Measurements from ENCODE around the gene KRT38. TPM values are rescaled to one million over a fixed set of nuclear protein-coding genes. Genes with fewer than 3 reads are reported as not detected.

The KRT38 gene
- total RNA-seq, 1 experiment from 2014 or later, result not detected

- no peak overlapping the region for H4K91ac ChIP-seq (ENCODE audit: insufficient read length, low read depth, low read length)
- H3K9ac ChIP-seq (ENCODE audit: extremely low read depth, insufficient read length, low read length), result no peak overlapping the region
- H2AK5ac ChIP-seq (ENCODE audit: insufficient read length, low read length), result no peak overlapping the region
- no peaks in the 10 kb centered on the region for H3K79me2 ChIP-seq (ENCODE audit: insufficient read depth, low read length)
- H3K23ac ChIP-seq (ENCODE audit: insufficient read length, low read depth, low read length), result no peak overlapping the region
- no peak overlapping the region for H2AFZ ChIP-seq (ENCODE audit: low read length)
- Mint-ChIP-seq H3K4me1 (peaks cover 0 to under 1% of the 10 kb centered on the region in 2 experiments; a peak in 1 of 4 replicates), H3K9me3 (no peaks in the 10 kb centered on the region), H3K36me3 (ENCODE audit: insufficient read depth in 1 of 3, low read depth in 3 of 3) (no peaks in the 10 kb centered on the region), H3K4me3 (no peak overlapping the region), H3K27ac (no peak overlapping the region), H3K27me3 (ENCODE audit: low read depth) (peaks cover 2% of the 10 kb centered on the region)
- no peaks in the 10 kb centered on the region for H3K27me3 ChIP-seq (ENCODE audit: insufficient read depth, low read length)
- H3K79me1 ChIP-seq (ENCODE audit: insufficient read depth, low read depth, low read length, poor library complexity, severe bottlenecking), result no peaks in the 10 kb centered on the region
- H4K8ac ChIP-seq (replicated peaks; ENCODE audit: insufficient read length, low read depth, low read length), result no peak overlapping the region
- no peak overlapping the region for H3K14ac ChIP-seq (ENCODE audit: insufficient read depth, low read length)
- no peaks in the 10 kb centered on the region for H3K23me2 ChIP-seq (ENCODE audit: insufficient read length, low read depth, low read length, poor library complexity, severe bottlenecking)
- no peak overlapping the region for H3K18ac ChIP-seq (ENCODE audit: insufficient read length, low read depth, low read length)
- H3K4ac ChIP-seq (ENCODE audit: low read depth, low read length), result no peak overlapping the region
- H2BK12ac ChIP-seq (ENCODE audit: insufficient read length, low read depth, low read length), result no peak overlapping the region
- H3K56ac ChIP-seq (ENCODE audit: insufficient read length, low read depth, low read length), result no peak overlapping the region
- H4K20me1 ChIP-seq (ENCODE audit: control insufficient read depth, insufficient read depth, insufficient read length), result no peaks in the 10 kb centered on the region
- no peak overlapping the region for H2BK15ac ChIP-seq (ENCODE audit: low read depth, low read length)
- H3K9me3 ChIP-seq (ENCODE audit: control insufficient read depth, low read depth, low read length), result no peaks in the 10 kb centered on the region
- H3K27ac ChIP-seq (ENCODE audit: insufficient read length, low read depth, low read length), result no peak overlapping the region
- no peaks in the 10 kb centered on the region for H3K4me1 ChIP-seq (ENCODE audit: insufficient read depth, low read length)
- no peak overlapping the region for H4K5ac ChIP-seq (ENCODE audit: insufficient read length, low read depth, low read length)
- no CpG with 5 or more reads among the region's 8 CpGs for WGBS (ENCODE audit: extremely low coverage, insufficient read length, low lambda C conversion rate)
- no peak overlapping the region for H2BK120ac ChIP-seq (ENCODE audit: low read depth, low read length, poor library complexity, severe bottlenecking)
- no peak overlapping the region for H2BK20ac ChIP-seq (ENCODE audit: low read depth, low read length, poor library complexity, severe bottlenecking)
- H3K4me2 ChIP-seq (ENCODE audit: insufficient read depth, insufficient read length, low read length), result no peak overlapping the region
- no peak overlapping the region for H3T11ph ChIP-seq (ENCODE audit: low read length)
- TF ChIP-seq CTCF (conservative IDR thresholded peaks at IDR 0.05), result no peak
- no peak overlapping the region for H2BK5ac ChIP-seq (ENCODE audit: insufficient read length, low read length)
- no peak for DNase-seq
Measured at GRCh38 chr17:41478237-41478636, 37.5 kb upstream of the KRT38 start.

Measured in H9 (cell line).